ENCODE measurements around the gene AOC2. TPM values are rescaled to one million over a fixed set of nuclear protein-coding genes. Genes with fewer than 3 reads are reported as not detected.

The AOC2 gene
- total and polyA plus RNA-seq, 2 of the 13 experiments (the other 11 are each of a cell fraction or from before 2014, with no cell fraction given), result 1.2 to 3.3 TPM

DNA sequence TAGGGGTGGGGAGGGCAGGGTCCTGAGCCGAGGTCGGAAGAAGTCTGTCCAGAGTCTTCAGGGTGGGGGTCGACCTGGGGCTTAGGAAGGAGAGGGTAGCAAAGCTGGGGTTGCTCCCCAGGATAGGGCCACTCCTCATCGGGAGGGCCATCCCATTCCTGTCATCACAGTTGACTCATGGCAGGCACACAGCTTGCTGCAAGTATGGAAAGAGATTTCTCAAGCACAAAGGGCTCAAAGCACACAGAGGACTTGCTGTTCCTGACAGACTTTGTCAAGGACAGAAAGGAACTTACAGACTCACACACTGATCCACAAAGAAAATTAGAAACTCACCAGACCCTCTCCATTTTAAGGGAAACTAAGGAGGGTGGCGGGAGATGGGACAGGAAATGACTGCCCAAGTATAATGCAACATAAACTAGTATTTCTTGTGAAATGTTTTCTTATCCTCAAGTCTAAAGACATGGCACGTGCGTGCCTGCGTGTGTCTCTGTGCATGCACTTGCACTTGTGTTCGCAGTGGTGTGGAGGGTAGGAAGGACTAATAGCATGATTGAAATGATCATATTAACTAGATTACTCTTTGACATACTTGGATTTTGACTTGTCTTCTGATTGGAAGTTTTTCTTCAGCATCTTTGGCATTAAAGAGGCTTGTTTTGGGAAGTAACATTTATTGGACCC is 2.4 kb downstream of the AOC2 start (continued):
- TF ChIP-seq ZNF329 (CRISPR knock-in tag; IDR thresholded peaks at IDR 0.05; ENCODE audit: low read depth) (no peak), SNRNP70 (IDR thresholded peaks at IDR 0.05; ENCODE audit: low read depth, low read length) (no peak), RNF219 (CRISPR knock-in tag; IDR thresholded peaks at IDR 0.05) (no peak), HES4 (CRISPR knock-in tag; IDR thresholded peaks at IDR 0.05; ENCODE audit: borderline replicate concordance) (no peak), SMC3 (IDR thresholded peaks at IDR 0.05; ENCODE audit: low read length) (0 out of 2 replicates have a peak, but pooled peaks have one; percentile 0), ZNF597 (CRISPR knock-in tag; IDR thresholded peaks at IDR 0.05) (no peak), ZNF335 (CRISPR knock-in tag; IDR thresholded peaks at IDR 0.05) (no peak), AKAP8 (CRISPR knock-in tag; IDR thresholded peaks at IDR 0.05) (0 out of 2 replicates have a peak, but pooled peaks have one; percentile 29), TEAD3 (CRISPR knock-in tag; optimal IDR thresholded peaks at IDR 0.05; ENCODE audit: borderline replicate concordance) (no peak), FOXM1 (CRISPR knock-in tag; IDR thresholded peaks at IDR 0.05) (no peak), MED13 (CRISPR knock-in tag; IDR thresholded peaks at IDR 0.05) (no peak), YY1 (IDR thresholded peaks at IDR 0.05; ENCODE audit: insufficient read depth, insufficient replicate concordance, low read depth, low read length) (no peak), ZBTB3 (CRISPR knock-in tag; IDR thresholded peaks at IDR 0.05; ENCODE audit: borderline replicate concordance, low read depth) (no peak), ZKSCAN1 (IDR thresholded peaks at IDR 0.05; ENCODE audit: low read length) (no peak), RELA (CRISPR knock-in tag; IDR thresholded peaks at IDR 0.05) (no peak), NR3C1 (CRISPR knock-in tag; IDR thresholded peaks at IDR 0.05) (no peak), ZNF225 (CRISPR knock-in tag; IDR thresholded peaks at IDR 0.05) (no peak), SRSF9 (IDR thresholded peaks at IDR 0.05; ENCODE audit: borderline replicate concordance, insufficient read depth, low read depth, low read length, poor library complexity, severe bottlenecking) (no peak), NFIC (IDR thresholded peaks at IDR 0.05; ENCODE audit: low read length) (no peak), CBFB (CRISPR knock-in tag; IDR thresholded peaks at IDR 0.05) (no peak)
- TF ChIP-seq, protein P1, sequence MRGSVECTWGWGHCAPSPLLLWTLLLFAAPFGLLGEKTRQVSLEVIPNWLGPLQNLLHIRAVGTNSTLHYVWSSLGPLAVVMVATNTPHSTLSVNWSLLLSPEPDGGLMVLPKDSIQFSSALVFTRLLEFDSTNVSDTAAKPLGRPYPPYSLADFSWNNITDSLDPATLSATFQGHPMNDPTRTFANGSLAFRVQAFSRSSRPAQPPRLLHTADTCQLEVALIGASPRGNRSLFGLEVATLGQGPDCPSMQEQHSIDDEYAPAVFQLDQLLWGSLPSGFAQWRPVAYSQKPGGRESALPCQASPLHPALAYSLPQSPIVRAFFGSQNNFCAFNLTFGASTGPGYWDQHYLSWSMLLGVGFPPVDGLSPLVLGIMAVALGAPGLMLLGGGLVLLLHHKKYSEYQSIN (CRISPR knock-in tag; IDR thresholded peaks at IDR 0.05; ENCODE audit: borderline replicate concordance), result no peak
- TF ChIP-seq, protein P2, sequence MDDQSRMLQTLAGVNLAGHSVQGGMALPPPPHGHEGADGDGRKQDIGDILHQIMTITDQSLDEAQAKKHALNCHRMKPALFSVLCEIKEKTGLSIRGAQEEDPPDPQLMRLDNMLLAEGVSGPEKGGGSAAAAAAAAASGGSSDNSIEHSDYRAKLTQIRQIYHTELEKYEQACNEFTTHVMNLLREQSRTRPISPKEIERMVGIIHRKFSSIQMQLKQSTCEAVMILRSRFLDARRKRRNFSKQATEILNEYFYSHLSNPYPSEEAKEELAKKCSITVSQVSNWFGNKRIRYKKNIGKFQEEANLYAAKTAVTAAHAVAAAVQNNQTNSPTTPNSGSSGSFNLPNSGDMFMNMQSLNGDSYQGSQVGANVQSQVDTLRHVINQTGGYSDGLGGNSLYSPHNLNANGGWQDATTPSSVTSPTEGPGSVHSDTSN (CRISPR knock-in tag; IDR thresholded peaks at IDR 0.05; ENCODE audit: borderline replicate concordance), result no peak

Data from HepG2 (cell line).